ENCODE data around the gene DPH3. TPM values are rescaled to one million over a fixed set of nuclear protein-coding genes. Genes with fewer than 3 reads are reported as not detected.

DPH3 gene
- total RNA-seq, 4 donors from 2014 or later = 18.2 to 24.2 (median 19.3) TPM

DNA sequence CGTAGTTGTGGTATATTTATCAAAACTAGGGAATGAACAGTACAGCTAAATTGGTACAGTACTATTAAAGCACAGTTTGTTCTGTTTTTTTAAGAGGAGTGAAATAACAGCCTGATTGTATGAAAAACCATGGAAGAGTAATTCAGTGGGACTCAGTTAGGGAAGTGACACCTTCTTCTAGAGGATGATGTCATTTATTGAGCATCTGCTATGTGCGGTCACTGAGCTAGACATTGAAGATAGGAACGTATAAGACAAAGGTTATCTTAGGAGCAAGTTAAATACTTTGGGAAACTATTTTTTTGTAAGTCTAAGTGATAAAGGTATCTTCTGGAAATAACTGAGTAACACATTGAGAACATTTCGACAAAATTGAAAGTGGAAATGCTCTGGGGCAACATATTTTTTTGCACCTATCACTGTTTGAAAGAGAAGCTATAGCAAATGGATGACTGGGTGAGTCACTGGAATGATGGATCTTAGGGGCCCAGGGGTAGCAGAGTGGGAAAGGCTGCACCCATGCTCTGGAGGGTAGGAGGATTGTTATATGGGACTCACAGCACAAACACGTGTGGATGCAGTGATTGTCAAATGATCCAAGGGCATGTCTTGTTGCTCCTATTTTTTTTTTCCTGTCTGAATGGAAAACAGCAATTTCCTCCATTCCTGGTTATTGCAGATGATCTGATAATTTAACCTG is 43.2 kb upstream of the DPH3 start:
- TF ChIP-seq CTCF (IDR thresholded peaks at IDR 0.05) = no peak
- TF ChIP-seq POLR2A (IDR thresholded peaks at IDR 0.05) = no peak
- no peaks in the 10 kb centered on the region for H3K9me3 ChIP-seq
- H3K4me3 ChIP-seq = no peak overlapping the region
- DNase-seq = no peak
- peaks cover 0 to 5% of the 10 kb centered on the region in 2 donors for H3K4me1 ChIP-seq
- no peak overlapping the region for H3K27ac ChIP-seq
- intact Hi-C loops (cut with DNase I; ENCODE audit: low total_unique reads) = no loop called here
- no peaks in the 10 kb centered on the region for H3K36me3 ChIP-seq
- no peaks in the 10 kb centered on the region for H3K27me3 ChIP-seq

- H3K36me3 ChIP-seq = no peaks in the 10 kb centered on the region
- H3K4me1 ChIP-seq = peaks cover 0 to 7% of the 10 kb centered on the region in 2 donors
- H3K27ac ChIP-seq = no peak overlapping the region
- no peak for TF ChIP-seq POLR2A (IDR thresholded peaks at IDR 0.05)
- TF ChIP-seq CTCF (IDR thresholded peaks at IDR 0.05) = no peak
- intact Hi-C loops (cut with DNase I; ENCODE audit: low total_unique reads) = no loop called here
- H3K4me3 ChIP-seq = no peak overlapping the region
- no peaks in the 10 kb centered on the region for H3K27me3 ChIP-seq
- no peaks in the 10 kb centered on the region for H3K9me3 ChIP-seq
- no peak for DNase-seq
Observed at GRCh38 chr3:16305111-16305541, 40.4 kb upstream of the DPH3 start.

DNA sequence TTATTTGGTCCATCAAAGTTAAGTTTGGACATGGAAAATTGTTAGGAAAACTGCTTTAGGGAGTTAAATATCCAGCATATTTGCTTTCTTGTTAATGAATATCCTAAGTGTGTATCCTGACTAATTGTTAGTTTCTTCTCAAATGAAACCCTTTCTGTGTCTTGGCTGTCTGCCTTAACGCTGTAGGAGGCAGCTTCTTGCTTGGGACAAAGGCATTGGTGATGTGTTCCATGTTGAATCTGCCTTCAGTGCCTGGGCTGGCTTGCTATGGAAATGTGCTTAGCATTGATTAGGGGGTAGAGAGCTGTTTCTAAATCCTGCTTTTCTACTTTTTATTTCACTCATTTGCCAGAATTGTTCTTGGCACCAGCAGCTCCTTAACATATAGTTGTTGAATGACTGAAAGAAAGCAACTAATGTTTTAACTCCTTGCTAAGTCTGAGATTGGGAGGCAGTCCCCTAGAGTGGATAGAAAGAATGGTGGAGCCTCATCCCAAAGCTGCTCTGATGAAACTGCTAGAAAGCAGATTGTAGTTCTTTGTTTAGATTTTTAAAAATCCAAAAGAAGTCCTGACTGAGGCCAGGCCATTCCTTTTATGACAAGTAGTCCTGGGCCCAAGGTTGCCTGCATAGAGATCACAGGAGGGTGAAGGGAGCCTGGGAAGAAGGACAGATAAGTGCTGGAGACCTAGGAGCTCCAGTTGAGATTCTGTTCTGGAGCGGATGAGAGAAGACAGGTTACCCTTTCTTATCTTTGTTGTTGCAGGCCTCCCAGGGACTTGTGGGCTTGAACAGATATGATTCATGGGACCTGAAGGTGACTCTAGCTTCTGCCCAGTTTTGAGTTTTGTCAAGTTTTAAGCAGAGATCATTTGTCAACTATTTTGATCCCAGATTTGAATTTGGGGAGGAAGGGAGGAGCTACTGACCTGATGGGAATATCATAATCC is 39.6 kb upstream of the DPH3 start:
- Histone ChIP-seq H3K27me3 (no peaks in the 10 kb centered on the region), H3K4me1 (peaks cover 0 to 7% of the 10 kb centered on the region in 2 donors), H3K36me3 (no peaks in the 10 kb centered on the region), H3K27ac (peak overlapping the region in 1 of 2 donors; percentile 48), H3K4me3 (no peak overlapping the region), H3K9me3 (no peaks in the 10 kb centered on the region)
- intact Hi-C loops (cut with DNase I; ENCODE audit: low total_unique reads) = no loop called here
- no peak for DNase-seq
- no peak for TF ChIP-seq CTCF (IDR thresholded peaks at IDR 0.05)
- TF ChIP-seq POLR2A (IDR thresholded peaks at IDR 0.05) = no peak

DNA sequence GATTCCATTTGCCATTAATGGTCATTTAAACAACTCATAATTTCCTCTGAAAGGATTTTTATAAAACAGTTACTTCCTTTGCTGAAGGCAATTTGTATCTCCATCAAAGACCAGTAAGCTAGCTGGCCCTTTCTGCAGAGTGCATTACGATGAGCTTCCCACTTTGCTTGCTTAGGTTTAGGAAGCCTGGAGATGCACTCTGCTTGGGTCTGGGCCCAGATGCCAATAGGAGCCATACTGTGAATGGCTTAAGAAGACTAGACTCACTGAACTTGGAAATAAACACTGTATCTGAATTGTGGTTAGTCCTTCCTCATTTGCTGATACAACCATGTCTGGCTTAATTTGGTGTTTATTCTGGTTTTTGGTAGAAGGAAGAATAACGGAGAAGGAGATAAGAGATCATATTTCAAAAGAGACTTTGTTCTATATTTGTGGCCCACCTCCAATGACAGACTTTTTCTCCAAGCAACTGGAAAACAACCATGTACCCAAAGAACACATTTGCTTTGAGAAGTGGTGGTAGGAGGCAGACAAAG is 38.4 kb upstream of the DPH3 start:
- Histone ChIP-seq H3K27me3 (no peaks in the 10 kb centered on the region), H3K4me1 (peaks cover 0 to 7% of the 10 kb centered on the region in 2 donors), H3K4me3 (no peak overlapping the region), H3K36me3 (no peaks in the 10 kb centered on the region), H3K27ac (peak overlapping the region; percentile 14 to 48), H3K9me3 (no peaks in the 10 kb centered on the region)
- no peak for DNase-seq
- intact Hi-C loops (cut with DNase I; ENCODE audit: low total_unique reads) = no loop called here
- TF ChIP-seq POLR2A (IDR thresholded peaks at IDR 0.05) = no peak
- TF ChIP-seq CTCF (IDR thresholded peaks at IDR 0.05) = no peak
